ENCODE data around the gene PARVG. TPM values are rescaled to one million over a fixed set of nuclear protein-coding genes. Genes with fewer than 3 reads are reported as not detected.

PARVG gene
- total RNA-seq, 1 experiment from 2014 or later: not detected

- DNase-seq (no peak), ATAC-seq (no peak)
- no peaks in the 10 kb centered on the region for H3K9me2 ChIP-seq (replicated peaks; ENCODE audit: low read length)
- H3K4me1 ChIP-seq (ENCODE audit: insufficient read depth, low read length): no peaks in the 10 kb centered on the region
- no peaks in the 10 kb centered on the region for H3K27me3 ChIP-seq (ENCODE audit: low read length)
- BruUV-seq (replicated peaks): no TSS peak
- H3K79me2 ChIP-seq (ENCODE audit: low read length): no peaks in the 10 kb centered on the region
- no peak overlapping the region for H3K9ac ChIP-seq (ENCODE audit: low read length)
- no peak overlapping the region for H3K27ac ChIP-seq (ENCODE audit: low read length)
- H3F3A ChIP-seq (ENCODE audit: low read length, unreplicated experiment): no peaks in the 10 kb centered on the region
- H3K4me2 ChIP-seq (ENCODE audit: low read length): no peak overlapping the region
- no peaks in the 10 kb centered on the region for H3K9me3 ChIP-seq (ENCODE audit: low read length)
- no peak overlapping the region for H2AFZ ChIP-seq (ENCODE audit: low read length)
- no peaks in the 10 kb centered on the region for H4K20me1 ChIP-seq (ENCODE audit: low read length)
- no peak for TF ChIP-seq CTCF (conservative IDR thresholded peaks at IDR 0.05; ENCODE audit: low read depth, low read length)
- no peak for TF ChIP-seq EZH2 (IDR thresholded peaks at IDR 0.05; ENCODE audit: low read length, unreplicated experiment)
- TF ChIP-seq EZH2phosphoT487 (IDR thresholded peaks at IDR 0.05; ENCODE audit: borderline replicate concordance, low read length): no peak
- intact Hi-C loops (cut with micrococcal nuclease): no loop called here
- H3K4me3 ChIP-seq (ENCODE audit: low read length): no peak overlapping the region
- CTCF ChIA-PET: no interaction called here
- POLR2A ChIA-PET (ENCODE audit: unreplicated experiment): no interaction called here
- no peaks in the 10 kb centered on the region for H3K36me3 ChIP-seq (ENCODE audit: low read depth, low read length)
These were observed 7.6 kb upstream of the PARVG start for GRCh38 chr22:44173154-44173553.

- ATAC-seq: no peak
- Histone ChIP-seq H3K79me2 (ENCODE audit: low read length) (no peaks in the 10 kb centered on the region), H3K4me3 (ENCODE audit: low read length) (no peak overlapping the region), H3K9me3 (ENCODE audit: low read length) (no peaks in the 10 kb centered on the region), H3K9me2 (replicated peaks; ENCODE audit: low read length) (no peaks in the 10 kb centered on the region), H3K36me3 (ENCODE audit: low read depth, low read length) (no peaks in the 10 kb centered on the region), H2AFZ (ENCODE audit: low read length) (no peak overlapping the region), H3K27ac (ENCODE audit: low read length) (no peak overlapping the region), H4K20me1 (ENCODE audit: low read length) (no peaks in the 10 kb centered on the region), H3K9ac (ENCODE audit: low read length) (no peak overlapping the region), H3K4me2 (ENCODE audit: low read length) (no peak overlapping the region), H3F3A (ENCODE audit: low read length, unreplicated experiment) (no peaks in the 10 kb centered on the region), H3K4me1 (ENCODE audit: insufficient read depth, low read length) (no peaks in the 10 kb centered on the region), H3K27me3 (ENCODE audit: low read length) (no peaks in the 10 kb centered on the region)
- BruUV-seq (replicated peaks): no TSS peak
- TF ChIP-seq EZH2phosphoT487 (IDR thresholded peaks at IDR 0.05; ENCODE audit: borderline replicate concordance, low read length) (no peak), EZH2 (IDR thresholded peaks at IDR 0.05; ENCODE audit: low read length, unreplicated experiment) (no peak), CTCF (conservative IDR thresholded peaks at IDR 0.05; ENCODE audit: low read depth, low read length) (no peak)
- POLR2A ChIA-PET (ENCODE audit: unreplicated experiment): no interaction called here
- intact Hi-C loops (cut with micrococcal nuclease): no loop called here
- DNase-seq: no peak
- CTCF ChIA-PET: no interaction called here
These were observed 5.0 kb upstream of the PARVG start for GRCh38 chr22:44175676-44176075.

GRCh38 chr22:44179196-44179988 lies 1.3 kb upstream of the PARVG start:
- H3F3A ChIP-seq (ENCODE audit: low read length, unreplicated experiment): no peaks in the 10 kb centered on the region
- CTCF ChIA-PET: no interaction called here
- ATAC-seq (no peak), DNase-seq (no peak)
- no peaks in the 10 kb centered on the region for H3K27me3 ChIP-seq (ENCODE audit: low read length)
- no peaks in the 10 kb centered on the region for H3K4me1 ChIP-seq (ENCODE audit: insufficient read depth, low read length)
- H3K36me3 ChIP-seq (ENCODE audit: low read depth, low read length): no peaks in the 10 kb centered on the region
- no peaks in the 10 kb centered on the region for H4K20me1 ChIP-seq (ENCODE audit: low read length)
- H3K79me2 ChIP-seq (ENCODE audit: low read length): no peaks in the 10 kb centered on the region
- no peak overlapping the region for H3K4me2 ChIP-seq (ENCODE audit: low read length)
- TF ChIP-seq EZH2 (IDR thresholded peaks at IDR 0.05; ENCODE audit: low read length, unreplicated experiment) (no peak), CTCF (conservative IDR thresholded peaks at IDR 0.05; ENCODE audit: low read depth, low read length) (no peak), EZH2phosphoT487 (IDR thresholded peaks at IDR 0.05; ENCODE audit: borderline replicate concordance, low read length) (no peak)
- POLR2A ChIA-PET (ENCODE audit: unreplicated experiment): no interaction called here
- BruUV-seq (replicated peaks): no TSS peak
- no peaks in the 10 kb centered on the region for H3K9me3 ChIP-seq (ENCODE audit: low read length)
- intact Hi-C loops (cut with micrococcal nuclease): no loop called here
- no peaks in the 10 kb centered on the region for H3K9me2 ChIP-seq (replicated peaks; ENCODE audit: low read length)
- no peak overlapping the region for H3K9ac ChIP-seq (ENCODE audit: low read length)
- no peak overlapping the region for H3K4me3 ChIP-seq (ENCODE audit: low read length)
- H2AFZ ChIP-seq (ENCODE audit: low read length): no peak overlapping the region
- no peak overlapping the region for H3K27ac ChIP-seq (ENCODE audit: low read length)
